Activated CD8-positive, alpha-beta T cell treated with anti-CD3 and anti-CD28 coated beads for 36 hours (primary cell): ENCODE measurements around the gene GNG4. TPM values are rescaled to one million over a fixed set of nuclear protein-coding genes. Genes with fewer than 3 reads are reported as not detected.
"Not testable (repeated sequence)": the region's sequence is repeated elsewhere in the genome, so short reads cannot be mapped to it uniquely, and the experiment has no call there.

Experiments
- ATAC-seq: fragments of 200-7000 bp; cut with Tn5 transposase; one replicate; pipeline ENCODE4 v1.10.0; 2021; ENCODE audit warnings: mild to moderate bottlenecking, moderate library complexity
- CTCF ChIA-PET: fragments of 350-600 bp; sonication (Branson Sonifier 250); formaldehyde crosslinking; loops from one replicate; lab custom pipeline; 2021; ENCODE audit warnings: antibody characterized with exemption; lab: Charles Lee
- POLR2A ChIA-PET: fragments of 350-600 bp; sonication (Branson Sonifier 250); formaldehyde crosslinking; loops from one replicate; lab custom pipeline; 2021; ENCODE audit warnings: antibody characterized with exemption; lab: Charles Lee
- DNase-seq: peaks from one replicate; pipeline ENCODE4 v3.0.0-alpha.2; 2020
- H3K27ac Mint-ChIP-seq: one replicate; pipeline ENCODE4 v1.8.0; 2021; ENCODE audit warnings: mild to moderate bottlenecking, mixed read lengths
- H3K27me3 Mint-ChIP-seq: one replicate; pipeline ENCODE4 v1.8.0; 2021; ENCODE audit warnings: mixed read lengths
- H3K36me3 Mint-ChIP-seq: one replicate; pipeline ENCODE4 v1.8.0; 2021; ENCODE audit warnings: low read depth, mixed read lengths
- H3K4me1 Mint-ChIP-seq: one replicate; pipeline ENCODE4 v1.8.0; 2021; ENCODE audit warnings: low read depth, mixed read lengths
- H3K4me3 Mint-ChIP-seq: one replicate; pipeline ENCODE4 v1.8.0; 2021; ENCODE audit warnings: mild to moderate bottlenecking, moderate library complexity, mixed read lengths
- H3K9me3 Mint-ChIP-seq: one replicate; pipeline ENCODE4 v1.8.0; 2021; ENCODE audit warnings: mixed read lengths
- CTCF ChIP-seq: fragments of 200-600 bp; IDR thresholded peaks from one replicate; pipeline ENCODE4 v1.8.0; 2022; ENCODE audit warnings: antibody characterized with exemption, mild to moderate bottlenecking
- intact Hi-C: fragments of 100-400 bp; cut with micrococcal nuclease; formaldehyde crosslinking; loops from one replicate; pipeline ENCODE4 v1.10.0; 2022
- total RNA-seq, 2 experiments: library from RNA; stranded (reverse); gene quantifications; one replicate each; pipeline ENCODE4 v1.2.3, GENCODE V29; 2021

GNG4 gene
- total RNA-seq, 2 experiments from 2014 or later: 2.2 to 2.3 TPM

DNA sequence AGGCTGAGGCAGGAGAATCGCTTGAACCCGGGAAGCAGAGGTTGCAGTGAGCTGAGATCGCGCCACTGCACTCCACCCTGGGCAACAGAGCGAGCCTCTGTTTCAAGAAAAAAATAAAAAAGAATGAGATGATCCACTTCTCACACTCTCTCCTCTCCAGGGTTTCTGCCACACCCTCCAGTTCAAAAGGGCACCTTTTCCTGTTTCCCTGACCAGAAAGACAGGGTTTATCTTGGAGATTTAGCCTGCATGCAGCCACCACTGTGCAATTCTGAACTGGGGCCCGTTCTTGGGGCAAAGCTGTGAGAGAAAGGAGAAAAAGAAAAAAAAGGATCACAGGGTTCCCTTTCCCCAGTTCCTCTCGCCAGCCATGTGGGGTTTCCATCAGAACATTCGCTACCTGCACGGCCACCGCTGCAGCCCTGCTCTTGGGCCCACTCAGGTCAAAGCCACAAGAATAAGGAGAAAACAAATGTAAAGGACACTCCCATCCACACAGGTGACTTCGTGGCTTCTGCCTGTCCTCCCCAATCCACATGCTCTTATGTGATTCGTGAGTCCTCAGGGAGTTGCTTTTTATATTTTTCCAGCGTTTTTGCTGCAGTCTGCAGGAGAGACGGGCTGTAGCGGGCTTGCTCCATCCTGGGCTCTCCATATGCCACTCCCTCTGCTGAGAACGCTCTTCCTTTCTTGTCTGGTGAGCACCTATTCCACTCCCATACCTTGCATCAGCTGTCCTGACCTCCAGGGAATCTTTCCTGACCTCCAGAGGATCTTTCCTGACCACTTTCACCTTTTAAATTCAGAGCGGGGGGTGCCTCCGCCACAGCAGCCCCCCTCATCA lies 26.4 kb downstream of the GNG4 start:
- DNase-seq: no peak
- Mint-ChIP-seq H3K36me3 (no peaks in the 10 kb centered on the region), H3K9me3 (no peaks in the 10 kb centered on the region), H3K27ac (no peak overlapping the region), H3K4me1 (peaks cover 2% of the 10 kb centered on the region), H3K4me3 (no peak overlapping the region), H3K27me3 (peaks cover 8% of the 10 kb centered on the region)
- POLR2A ChIA-PET: no interaction called here
- TF ChIP-seq CTCF: no peak
- no peak for ATAC-seq
- CTCF ChIA-PET: no interaction called here
- intact Hi-C loops: no loop called here

DNA sequence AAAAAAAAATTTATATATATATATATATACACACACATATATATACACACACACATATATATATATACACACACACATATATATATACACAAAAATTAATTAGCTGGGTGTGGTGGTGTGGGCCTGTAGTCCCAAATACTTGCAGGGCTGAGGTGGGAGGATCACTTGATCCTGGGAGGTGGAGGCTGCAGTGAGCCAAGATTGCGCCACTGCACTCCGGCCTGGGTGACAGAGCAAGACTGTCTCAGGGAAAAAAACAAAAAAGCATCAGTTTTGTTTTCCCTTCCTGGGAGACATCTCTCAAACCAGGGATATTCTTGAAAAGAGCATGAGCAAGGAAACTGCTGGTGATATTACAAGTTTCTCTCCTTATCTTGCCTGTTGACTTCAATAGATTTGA lies 30.4 kb downstream of the GNG4 start:
- ATAC-seq, H3K9me3 Mint-ChIP-seq, H3K27ac Mint-ChIP-seq, DNase-seq, H3K36me3 Mint-ChIP-seq, H3K4me1 Mint-ChIP-seq, H3K4me3 Mint-ChIP-seq, intact Hi-C loops, H3K27me3 Mint-ChIP-seq: not testable (repeated sequence)
- ChIA-PET CTCF (interaction anchor here (0.7 to 1.1 kb wide), 3 partner anchors 10 to 17 kb away, joined by 3 to 5 read pairs (median 3); no protein-coding TSS in a partner anchor), POLR2A (interaction anchor here (1.0 kb wide), 1 partner anchor 228 kb away, joined by 3 read pairs; no protein-coding TSS in a partner anchor)

DNA sequence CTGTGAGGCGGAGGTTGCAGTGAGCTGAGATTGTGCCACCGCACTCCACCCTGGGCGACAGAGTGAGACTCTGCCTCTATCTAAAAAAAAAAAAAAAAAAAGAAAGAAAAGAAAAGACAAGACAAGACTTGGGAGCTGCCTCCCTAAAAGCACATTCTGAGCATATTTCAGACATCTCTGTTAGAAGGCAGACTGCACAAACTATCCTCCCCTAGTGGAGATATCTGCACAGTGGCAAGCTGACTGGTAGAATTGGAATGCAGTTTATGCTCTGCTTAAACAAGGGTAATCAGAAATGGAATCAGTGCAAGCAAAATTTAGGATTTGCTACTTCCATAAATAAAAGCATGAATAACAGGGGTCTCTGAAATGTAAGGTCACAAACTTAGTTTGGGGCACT lies 31.8 kb downstream of the GNG4 start:
- POLR2A ChIA-PET: no interaction called here
- no peak overlapping the region for H3K4me3 Mint-ChIP-seq
- TF ChIP-seq CTCF: no peak
- no peaks in the 10 kb centered on the region for H3K4me1 Mint-ChIP-seq
- no peaks in the 10 kb centered on the region for H3K36me3 Mint-ChIP-seq
- H3K27me3 Mint-ChIP-seq: no peaks in the 10 kb centered on the region
- H3K9me3 Mint-ChIP-seq: no peaks in the 10 kb centered on the region
- DNase-seq (no peak), ATAC-seq (no peak)
- H3K27ac Mint-ChIP-seq: no peak overlapping the region
- intact Hi-C loops: no loop called here
- CTCF ChIA-PET: no interaction called here

DNA sequence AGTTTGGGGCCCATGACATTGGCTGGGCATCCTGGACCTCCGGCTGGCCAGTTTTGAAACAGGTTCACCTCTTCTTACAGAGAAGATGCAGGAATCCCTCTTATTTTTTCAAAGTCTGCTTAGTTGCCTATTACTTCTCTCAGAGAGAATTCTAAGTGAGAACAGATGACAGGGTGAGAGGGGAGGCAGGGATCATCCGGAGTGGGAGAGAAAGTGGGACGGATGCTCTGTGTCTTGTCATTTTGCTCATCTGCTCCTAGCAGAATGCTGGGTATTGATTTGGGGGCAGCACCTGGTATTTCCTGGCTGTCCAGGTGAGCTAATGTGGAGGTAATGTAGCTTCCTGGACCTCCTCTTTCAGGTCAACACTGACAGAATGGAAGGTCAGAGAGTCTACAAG lies 32.4 kb downstream of the GNG4 start:
- no peak for TF ChIP-seq CTCF
- no peak for ATAC-seq
- Mint-ChIP-seq H3K36me3 (no peaks in the 10 kb centered on the region), H3K4me3 (no peak overlapping the region), H3K4me1 (no peaks in the 10 kb centered on the region), H3K27me3 (no peaks in the 10 kb centered on the region), H3K27ac (no peak overlapping the region), H3K9me3 (no peaks in the 10 kb centered on the region)
- ChIA-PET CTCF (no interaction called here), POLR2A (no interaction called here)
- DNase-seq: no peak
- intact Hi-C loops: no loop called here

GRCh38 chr1:235614442-235614954 lies 35.1 kb downstream of the GNG4 start:
- ATAC-seq: no peak
- no peak for DNase-seq
- TF ChIP-seq CTCF: no peak
- Mint-ChIP-seq H3K4me1 (no peaks in the 10 kb centered on the region), H3K36me3 (no peaks in the 10 kb centered on the region), H3K27me3 (no peaks in the 10 kb centered on the region), H3K27ac (no peak overlapping the region), H3K4me3 (no peak overlapping the region), H3K9me3 (no peaks in the 10 kb centered on the region)
- CTCF ChIA-PET: interaction anchor here (1.4 to 1.9 kb wide), 2 partner anchors 14 to 100 kb away, joined by 3 to 7 read pairs; no protein-coding TSS in a partner anchor
- POLR2A ChIA-PET: no interaction called here
- intact Hi-C loops: no loop called here
